CD4-positive, alpha-beta T cell treated with Interleukin-6 for 4 hours (primary cell): ENCODE results near the gene CLCN1.

Experiments used
- DNase-seq: peaks from one replicate; pipeline ENCODE4 v3.0.0-alpha.2; 2020; ENCODE audit warnings: mixed read lengths

Gene CLCN1

DNA sequence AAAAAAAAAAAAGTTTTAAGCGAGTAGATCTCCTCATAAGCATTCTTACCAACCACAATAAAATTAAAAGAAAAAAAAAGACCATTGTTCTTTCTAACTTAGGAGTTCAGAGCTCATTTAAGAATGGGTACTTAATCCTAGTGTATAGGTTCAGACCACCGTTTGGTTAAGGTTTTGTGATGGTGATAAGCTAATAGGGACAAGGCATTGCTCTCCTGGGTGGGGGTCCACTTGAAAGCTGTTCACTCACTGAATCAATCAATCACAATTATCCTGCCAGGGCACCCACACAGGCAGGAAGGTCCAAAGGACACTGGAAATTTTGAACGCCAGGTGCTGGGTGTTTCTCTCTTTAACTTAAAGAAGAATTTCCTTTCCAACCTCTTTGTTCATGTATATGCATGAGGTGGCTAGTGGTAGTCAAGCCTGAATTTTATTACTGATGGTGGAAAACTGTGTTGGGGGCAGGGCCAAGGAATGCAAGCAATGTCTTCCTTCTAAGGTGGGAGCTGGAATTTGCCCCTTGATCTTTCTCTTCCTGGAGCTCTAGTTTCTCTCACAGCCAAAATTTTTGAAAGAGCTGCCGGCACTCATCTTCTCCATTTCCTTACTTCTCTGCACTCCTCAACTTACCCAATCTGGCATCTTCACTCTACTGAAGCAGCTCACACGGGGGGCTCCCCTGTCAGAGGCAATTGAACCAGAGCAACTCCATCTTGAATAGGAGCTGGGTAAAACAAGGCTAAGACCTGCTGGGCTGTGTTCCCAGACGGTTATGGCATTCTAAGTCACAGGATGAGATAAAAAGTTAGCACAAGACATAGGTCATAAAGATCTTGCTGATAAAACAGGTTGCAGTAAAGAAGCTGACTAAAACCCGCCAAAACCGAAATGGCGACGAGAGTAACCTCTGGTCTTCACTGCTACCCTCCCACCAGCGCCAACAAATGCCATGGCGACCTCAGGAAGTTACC, 54.1 kb downstream of the CLCN1 start:
- DNase-seq = no peak

DNA sequence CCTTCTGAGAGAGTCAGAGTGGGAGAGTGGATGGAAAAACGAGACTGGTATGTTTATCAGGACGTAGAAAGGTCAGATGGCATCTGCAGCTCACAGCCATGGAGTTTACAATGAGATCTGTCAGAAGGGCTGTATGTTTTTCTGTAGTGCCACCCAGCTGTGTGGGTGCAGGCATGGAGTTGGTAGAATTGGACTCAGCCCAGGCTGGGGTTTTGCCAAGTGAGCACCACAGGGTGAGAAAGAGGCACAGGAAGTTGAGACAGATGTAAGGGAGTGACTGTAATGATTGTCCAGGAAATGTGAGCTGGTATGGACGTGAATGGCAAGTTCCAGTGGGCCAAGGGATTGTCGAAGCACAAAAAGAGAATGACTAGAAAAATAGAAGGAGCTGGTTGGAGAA, 56.2 kb downstream of the CLCN1 start:
- DNase-seq = peak; percentile 82

DNA sequence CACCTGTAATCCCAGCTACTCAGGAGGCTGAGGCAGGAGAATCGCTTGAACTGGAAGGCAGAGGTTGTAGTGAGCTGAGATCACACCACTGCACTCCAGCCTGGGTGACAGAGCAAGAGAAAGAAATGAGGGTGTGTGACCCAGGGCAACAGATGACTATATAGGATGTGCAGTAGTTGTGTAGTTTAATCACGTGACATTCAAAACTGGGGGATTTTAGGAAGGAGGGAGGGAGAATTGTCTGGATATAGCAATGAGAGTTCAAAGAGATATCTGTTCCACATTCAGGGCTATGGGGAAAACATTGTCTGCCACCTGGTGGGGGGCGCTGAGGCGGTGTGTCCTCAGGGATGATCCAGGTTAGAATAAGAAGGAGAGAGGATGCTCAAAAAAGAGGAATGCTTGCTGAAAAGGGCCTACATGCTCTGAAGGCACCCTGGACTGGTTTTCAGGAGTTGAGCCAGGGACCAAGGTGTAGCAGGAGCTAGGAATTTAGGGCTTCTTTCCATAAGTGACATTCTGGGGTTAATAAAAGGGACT, 57.4 kb downstream of the CLCN1 start:
- no peak for DNase-seq

DNA sequence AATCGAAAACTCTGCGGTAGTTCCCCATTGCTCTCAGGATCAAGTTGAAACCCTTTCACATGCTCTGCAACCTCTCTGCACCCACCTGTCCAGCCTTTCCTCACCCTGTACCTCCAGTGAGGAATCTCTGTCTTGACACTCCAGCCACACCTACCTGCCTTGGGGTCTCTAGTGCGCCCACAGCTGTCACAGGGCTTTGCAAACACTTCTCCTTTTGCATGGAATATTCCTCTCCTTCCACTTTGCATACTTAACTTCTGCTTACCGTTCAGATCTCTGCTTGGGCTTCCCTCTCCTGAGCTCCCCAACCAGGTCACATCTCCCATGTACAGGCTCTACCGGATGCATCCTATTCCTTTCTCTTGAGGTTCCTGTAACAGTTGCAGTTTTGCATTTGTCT, 58.6 kb downstream of the CLCN1 start:
- DNase-seq = no peak

DNA sequence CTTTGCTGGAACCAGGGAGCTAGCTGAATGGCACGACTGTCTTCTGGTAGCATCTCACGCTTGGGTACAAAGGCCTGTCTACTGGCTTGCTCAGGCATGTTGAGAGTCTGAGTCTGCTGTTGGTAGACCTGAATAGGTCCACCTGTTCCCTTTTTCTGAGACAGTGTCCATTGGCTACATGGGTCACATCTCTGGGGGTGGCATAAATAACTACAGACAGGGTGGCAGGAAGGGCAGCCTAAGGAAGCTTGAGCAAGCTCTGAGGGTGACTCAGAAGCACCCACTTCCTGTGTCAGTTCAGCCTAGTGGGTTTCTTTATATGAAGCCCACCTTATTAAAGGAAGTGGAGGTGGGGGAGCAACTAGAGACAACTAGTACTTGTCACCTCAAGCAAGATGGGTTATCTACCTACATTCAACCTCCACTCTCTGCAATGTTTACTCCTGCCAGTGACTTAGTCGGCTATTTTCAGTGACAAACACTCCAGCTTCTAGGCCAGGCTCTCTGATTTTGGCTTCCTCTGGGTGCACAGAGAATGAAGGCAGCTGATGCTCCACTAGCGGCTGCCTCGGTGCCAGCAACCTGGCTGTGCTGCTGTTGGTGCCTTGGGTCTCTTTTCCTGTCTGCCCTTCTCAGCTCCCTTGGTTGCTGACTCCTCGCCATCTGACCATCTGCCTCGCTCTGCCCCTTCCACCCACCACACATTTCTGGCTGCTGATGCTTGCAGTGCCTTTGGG, 59.6 kb downstream of the CLCN1 start:
- peak; percentile 67 for DNase-seq

DNA sequence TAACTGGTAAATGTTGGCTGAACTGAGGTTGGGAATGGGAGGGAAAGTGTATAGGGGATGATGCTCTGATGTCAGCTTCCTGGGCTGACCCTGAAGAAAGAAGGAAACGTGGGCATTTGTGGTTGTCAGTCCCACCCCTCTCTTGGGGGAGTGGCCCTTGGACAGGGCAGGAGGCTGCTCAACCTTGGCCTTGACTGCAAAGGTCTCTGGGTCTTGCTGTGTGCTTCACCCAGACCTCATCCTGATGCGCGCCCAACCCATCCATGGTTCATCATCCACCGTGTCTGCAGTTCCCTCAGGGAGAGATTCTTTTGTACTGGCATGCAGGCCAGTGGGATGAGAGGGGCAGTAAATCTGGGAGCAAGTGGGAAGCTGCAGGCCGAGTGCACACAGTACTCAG, 60.5 kb downstream of the CLCN1 start:
- DNase-seq = no peak

DNA sequence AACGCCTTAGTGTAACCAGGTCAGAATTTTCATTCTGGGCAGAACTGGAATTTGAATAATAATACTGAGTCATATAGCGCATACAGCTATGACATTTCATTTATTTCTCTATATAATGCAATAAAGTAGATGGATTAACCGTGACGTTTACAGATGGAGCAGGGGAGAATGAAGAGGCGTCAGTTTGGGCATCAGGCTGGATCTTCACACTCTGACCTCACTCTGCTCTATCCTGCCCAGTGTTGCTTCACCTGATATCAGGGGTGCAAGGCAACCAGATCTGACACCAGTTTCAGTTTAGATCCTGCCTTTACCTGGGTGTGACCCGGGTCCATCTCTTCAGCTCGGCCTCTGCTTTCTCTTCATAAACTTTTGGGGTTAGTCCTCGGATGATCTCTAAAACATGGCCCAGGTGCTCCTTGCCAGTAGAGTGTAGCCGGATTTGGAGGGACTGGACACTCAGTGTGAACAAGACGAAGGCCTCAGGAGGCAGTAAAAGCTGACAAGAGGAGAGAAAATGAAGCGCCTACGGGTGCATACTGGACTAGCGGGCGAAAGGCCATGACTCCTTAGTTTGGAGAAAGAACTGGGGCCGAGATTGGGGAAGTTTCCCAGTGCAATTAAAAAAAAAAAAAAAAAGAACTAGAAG, 63.8 kb downstream of the CLCN1 start:
- no peak for DNase-seq

DNA sequence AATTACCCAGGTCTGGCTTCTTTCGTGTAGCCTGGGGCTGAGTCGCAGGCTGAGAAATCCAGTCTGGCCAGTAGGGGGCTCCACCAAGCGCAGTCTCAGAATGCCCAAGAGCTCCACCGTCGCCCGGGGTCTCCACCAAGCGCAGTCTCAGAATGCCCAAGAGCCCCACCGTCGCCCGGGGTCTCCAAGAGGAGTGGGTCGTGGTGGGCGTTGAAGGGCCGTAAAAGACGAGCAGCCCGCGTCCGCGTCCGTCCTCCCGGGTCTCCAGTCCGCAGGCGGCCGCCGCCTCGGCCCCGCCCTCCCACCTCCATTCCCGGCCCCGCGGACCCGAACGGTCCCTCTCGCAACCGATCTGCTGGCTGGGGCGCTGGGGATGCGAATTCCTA, 64.3 kb downstream of the CLCN1 start:
- DNase-seq = peak; percentile 93

DNA sequence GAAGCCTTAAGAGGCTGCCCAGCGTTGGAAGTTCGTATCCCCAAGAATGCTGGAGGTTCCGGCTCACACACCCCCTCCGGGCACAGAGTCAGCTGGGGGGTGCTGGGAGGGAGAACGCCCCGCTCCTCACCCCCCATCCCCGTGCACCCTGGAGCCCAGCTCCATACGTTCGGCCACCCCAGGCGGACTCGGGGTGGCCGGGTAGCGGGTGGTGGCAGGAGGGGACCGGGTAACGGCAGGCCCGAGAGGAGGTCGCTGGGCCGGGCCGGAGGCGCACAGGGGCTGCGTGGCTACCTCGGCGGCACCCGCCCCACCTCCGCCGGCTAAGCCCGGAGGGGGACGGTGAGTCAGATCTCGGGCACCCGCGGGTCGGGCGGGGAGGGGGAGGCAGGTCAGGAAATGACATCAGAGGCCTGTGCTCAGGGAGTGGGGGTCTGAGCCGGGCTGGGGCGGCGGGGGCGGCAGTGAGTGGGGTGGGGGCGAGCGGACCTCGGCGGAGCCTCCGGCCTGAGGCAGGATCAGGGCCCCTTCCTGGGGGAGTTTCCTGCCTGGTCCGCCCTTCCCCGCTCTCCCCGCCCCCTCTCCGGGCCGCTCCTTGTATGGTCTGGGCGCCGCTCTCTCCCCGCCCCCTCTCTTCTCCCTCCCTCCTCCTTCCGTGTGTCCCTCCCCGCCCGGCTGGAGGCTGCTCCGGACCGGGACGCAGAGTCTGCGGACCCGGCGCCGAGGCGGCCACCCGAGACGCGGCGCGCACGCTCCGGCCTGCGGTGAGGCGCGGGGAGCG, 64.9 kb downstream of the CLCN1 start, which contains the start of gene ZYX:
Gene ZYX, plus strand, starts transcription at position 700 of the 781 bp plus-strand sequence. CDS start 227 bp downstream, outside the sequence.
- DNase-seq = peak; percentile 91

DNA sequence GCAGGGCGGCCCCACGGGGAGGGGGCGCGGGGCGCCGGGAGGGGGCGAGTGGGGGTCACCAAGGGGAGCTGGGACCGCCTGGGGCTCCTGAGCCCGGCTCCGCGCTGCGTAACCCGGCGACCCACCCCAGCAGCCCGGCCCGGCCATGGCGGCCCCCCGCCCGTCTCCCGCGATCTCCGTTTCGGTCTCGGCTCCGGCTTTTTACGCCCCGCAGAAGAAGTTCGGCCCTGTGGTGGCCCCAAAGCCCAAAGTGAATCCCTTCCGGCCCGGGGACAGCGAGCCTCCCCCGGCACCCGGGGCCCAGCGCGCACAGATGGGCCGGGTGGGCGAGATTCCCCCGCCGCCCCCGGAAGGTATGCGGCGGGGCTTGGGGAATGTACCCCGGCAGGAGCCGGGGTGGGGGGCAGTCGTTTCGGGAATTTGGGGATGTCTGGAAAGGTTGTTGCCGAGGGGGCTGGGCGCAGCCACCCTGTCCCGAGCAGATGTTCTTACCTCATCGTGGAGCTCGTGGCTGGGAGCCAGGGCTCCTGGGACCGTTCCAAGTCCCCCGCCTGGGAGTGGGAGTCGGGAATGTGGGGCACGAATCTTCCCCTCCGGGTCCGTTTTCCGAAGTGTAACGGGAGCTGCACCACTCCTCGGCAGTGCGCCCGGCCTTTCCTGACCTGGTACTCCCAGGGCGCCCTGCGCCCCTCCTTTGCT, 65.7 kb downstream of the CLCN1 start:
- DNase-seq = no peak

DNA sequence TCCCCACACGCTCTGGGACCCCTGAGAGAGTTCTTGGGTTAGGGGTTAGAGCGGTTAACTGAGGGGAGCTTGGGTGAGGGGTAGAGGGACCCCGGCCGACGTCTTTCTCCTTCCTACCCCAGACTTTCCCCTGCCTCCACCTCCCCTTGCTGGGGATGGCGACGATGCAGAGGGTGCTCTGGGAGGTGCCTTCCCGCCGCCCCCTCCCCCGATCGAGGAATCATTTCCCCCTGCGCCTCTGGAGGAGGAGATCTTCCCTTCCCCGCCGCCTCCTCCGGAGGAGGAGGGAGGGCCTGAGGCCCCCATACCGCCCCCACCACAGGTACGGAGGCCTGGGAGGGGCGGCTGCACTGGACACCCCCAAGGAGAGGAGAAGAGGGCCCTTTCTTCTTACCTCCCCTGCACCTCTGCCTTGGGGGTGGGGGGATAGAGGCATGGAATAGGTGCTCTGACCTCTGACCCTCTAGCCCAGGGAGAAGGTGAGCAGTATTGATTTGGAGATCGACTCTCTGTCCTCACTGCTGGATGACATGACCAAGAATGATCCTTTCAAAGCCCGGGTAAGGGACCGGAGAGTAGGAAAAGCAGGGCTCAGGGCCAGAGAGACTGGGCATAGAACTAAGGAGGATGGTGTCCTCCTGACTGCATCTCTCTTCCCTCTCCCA, 66.3 kb downstream of the CLCN1 start:
- DNase-seq = no peak

DNA sequence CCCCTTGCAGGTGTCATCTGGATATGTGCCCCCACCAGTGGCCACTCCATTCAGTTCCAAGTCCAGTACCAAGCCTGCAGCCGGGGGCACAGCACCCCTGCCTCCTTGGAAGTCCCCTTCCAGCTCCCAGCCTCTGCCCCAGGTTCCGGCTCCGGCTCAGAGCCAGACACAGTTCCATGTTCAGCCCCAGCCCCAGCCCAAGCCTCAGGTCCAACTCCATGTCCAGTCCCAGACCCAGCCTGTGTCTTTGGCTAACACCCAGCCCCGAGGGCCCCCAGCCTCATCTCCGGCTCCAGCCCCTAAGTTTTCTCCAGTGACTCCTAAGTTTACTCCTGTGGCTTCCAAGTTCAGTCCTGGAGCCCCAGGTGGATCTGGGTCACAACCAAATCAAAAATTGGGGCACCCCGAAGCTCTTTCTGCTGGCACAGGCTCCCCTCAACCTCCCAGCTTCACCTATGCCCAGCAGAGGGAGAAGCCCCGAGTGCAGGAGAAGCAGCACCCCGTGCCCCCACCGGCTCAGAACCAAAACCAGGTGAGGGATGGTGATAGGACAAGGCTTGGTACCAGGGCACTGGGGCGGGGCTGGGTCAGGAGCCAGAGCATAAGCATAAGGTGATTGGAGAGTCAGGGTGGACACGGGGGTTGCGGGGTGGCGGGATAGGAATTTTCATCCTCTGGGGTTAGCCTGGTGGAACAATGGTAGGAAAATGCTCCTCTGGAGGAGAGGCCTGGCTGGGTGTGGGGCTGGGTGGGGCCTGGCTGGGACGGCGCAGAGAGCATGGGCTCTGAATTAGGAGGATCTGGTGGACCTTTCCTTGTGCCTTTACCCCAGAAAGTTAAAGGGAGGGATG, 67.1 kb downstream of the CLCN1 start:
- no peak for DNase-seq

DNA sequence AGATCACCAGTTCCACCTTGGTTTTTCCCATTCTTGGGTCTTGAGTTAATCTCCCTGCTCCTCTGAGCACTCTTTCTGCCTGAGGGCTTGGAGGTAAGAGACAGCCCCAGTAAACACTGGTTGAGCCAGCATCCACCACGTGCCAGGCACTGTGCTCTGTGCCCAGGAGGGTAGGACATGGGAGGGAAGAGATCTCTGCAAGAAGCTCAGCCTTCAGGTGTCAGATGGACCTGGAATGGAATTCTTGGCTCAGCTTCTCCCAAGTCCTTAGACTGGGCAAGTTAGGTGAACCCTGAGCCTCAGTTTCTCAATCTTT, 67.7 kb downstream of the CLCN1 start:
- no peak for DNase-seq

DNA sequence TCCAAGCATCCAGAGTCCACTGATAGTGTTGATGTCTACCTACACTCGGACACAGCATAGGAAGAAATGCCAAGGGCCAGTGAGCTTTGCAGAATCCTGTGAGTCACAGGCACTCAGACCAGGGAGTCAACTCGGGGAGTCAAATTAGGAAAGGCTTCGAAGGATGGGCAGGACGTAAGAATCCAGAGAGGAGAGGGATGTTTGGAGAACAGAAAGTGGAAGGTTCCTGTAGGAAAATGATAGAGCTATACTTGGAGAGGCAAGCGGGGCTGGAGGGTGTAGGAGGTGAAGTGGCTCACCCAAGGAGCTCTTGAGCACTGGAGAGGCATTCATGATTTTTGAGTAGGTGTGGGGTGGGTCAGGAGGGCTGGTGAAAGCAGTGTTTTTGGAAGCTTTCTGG, 68.2 kb downstream of the CLCN1 start:
- DNase-seq = no peak

DNA sequence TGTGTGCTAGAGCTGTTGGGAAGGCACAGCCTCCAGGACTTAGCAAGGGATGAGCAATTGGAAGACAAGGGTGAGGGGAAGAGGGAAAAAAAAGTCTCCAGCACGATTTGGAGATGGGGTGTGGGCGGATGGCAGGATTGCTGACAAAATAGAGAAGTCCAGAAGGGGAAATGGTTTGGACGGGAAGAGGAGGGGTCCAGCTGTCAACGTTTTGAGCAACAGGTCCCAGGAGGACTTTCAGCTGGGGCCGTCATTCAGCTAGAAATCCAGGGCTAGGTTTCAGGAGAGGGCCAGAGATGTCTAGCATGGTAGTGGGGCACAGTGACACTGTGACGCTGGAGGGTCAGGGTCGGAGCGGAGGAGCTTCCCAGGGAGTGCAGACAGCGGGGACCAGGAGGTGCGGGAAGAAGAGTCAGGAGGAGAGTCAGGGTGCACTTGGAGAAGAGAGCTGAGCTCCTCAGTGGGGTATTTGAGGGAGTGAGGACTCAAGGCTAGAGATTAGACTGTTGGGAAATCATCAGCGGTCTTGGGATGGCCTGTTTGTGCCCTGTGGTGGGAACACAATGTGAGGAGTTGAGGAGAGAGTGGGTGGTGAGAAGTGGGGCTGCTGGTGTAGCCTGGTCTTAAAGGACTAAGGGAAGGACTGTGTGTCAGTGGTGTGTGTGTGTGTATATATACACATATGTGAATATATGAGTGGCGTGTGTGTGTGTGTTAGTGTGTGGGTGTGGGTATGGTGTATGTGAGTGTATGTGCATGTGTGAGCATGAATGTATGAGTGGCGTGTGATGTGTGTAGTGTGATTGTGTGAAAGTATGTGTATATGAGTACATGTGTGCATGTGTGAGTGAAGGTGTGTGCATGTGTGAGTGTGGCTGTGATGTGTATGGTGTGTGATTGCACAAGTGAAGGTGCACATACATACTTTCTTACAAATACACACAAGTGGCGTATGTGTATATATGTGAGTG, 69.0 kb downstream of the CLCN1 start:
- no peak for DNase-seq

DNA sequence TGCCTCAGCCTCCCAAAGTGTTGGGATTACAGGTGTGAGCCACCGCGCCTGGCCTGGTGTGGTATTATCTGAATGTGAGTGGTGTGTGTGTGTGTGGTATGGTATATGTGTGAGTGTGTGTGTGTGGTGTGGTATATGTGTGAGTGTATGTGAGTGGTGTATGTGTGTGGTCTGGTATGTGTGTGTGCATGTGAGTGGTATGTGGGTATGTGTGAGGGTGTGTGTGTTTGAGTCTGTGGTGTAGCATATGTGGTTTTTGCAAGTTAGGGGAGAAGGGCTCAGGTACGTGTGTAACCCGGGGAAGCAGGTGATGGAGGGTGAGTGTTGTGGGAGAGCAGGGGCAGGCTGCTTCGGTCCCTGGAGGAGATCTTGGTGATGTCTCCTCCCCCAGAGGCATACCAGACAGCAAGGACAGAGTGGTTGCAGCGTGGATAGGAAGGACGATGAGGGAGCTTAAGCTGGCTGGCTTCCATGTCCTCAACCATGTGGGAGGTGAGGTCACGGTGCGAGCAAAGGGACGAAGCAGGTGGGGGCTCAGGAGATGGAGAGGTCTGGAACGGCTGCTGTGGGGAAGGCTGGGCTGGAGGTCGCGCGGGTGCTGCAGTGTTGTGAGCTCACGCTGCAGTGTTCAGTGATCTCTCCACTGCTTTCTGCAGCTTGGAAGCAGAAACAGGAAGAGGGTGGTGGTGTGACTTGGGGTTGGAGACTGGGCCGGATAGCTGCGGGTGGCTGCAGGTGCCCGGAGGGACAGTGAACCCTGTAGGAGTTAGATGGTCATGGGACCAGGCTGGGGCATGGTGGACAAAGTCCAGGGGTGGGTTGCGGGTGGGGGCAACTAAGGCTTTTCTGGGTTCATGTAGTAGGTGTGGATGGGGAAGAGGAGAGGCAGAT, 70.2 kb downstream of the CLCN1 start:
- peak; percentile 62 for DNase-seq

DNA sequence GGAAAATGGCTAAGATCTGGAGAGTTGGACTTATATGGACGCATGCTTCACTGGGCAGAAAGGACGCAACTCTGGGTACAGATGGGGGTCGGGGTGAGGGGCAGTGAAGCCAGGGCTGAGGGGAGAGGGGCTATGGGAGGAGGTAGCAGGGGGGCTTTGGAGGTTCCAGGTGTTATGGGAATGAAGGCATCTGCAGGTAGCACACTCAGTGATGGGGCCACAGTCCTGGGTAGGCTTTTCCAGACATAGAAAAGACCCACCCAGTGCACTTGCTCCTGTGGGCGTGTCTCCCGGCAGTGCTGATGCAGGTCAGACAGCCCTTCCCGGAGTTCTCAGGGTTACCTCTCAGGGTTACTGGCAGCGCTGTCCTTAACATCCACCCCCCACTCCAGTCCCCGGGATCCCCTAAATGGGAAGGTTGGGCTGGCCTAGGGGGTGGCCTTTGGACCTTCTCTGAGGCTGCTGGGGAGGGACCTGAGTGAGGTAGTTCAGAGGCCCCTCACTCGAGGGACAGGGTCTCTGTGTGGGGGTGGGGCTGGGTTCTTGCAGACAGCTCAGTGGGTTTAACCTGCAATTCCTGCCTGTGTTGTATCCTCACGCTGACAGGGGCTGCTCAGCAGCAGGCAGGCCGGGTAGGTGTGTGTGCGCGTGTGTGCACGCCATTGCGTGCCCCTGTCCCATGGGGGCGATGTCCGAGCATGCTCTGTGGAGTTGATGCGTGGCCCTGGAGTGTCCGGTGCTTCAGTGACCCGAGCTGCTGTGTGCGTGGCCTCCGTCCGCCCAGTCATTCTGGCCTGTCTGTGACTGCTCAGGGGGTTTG, 71.5 kb downstream of the CLCN1 start:
- DNase-seq = no peak
